HG03565 (cell line): ENCODE measurements around the gene GPHN.

Source experiments
- ATAC-seq: cut with Tn5 transposase; IDR thresholded peaks from one replicate; pipeline ENCODE4 v1.9.1; 2021; ENCODE audit warnings: mild to moderate bottlenecking, moderate library complexity; ENCODE audit not compliant: unreplicated experiment

The GPHN gene

DNA sequence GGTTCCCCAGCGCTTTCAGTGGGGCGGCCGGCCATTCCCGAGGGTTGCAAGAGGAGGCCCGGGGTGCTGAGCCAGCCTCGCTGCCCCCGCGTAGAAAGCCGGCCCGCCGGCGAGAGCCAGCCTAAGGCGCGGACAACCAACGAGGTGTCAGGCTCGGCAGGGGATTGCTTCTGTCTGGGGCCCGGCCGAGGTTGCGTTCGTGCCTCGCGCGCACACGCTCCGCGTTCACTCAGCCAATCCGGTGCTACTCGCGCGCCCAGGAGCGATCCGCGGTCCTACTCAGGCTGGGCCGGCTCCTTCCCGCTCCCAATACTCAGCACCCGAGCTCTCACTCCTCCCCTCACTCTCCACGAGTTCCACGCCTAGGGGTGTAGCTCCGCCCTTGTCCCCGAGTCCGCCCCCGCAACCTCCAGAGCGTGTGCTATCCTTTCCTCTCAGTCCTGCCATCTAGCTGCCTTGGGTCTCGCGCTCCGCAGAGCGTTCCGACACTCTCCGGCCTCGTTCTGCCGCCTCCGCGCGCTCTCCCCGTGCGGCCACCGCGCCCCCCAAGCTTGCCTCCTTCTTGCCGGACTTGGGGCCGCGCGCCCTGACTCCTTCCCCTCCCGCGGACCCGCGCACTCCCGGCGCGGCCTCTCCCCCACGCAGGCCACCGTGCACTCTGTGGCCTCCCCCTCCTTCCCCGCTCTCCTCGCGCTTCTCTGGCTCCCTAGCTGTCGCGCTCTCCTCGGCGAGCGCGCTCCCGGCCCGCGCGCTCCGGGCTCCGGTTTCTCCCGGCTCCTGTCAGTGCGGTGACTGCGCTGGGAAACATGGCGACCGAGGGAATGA is at the start of gene GPHN:
GPHN (plus strand) TSS at position 426 of the 825 bp plus-strand sequence.
- peak; percentile 69 for ATAC-seq

DNA sequence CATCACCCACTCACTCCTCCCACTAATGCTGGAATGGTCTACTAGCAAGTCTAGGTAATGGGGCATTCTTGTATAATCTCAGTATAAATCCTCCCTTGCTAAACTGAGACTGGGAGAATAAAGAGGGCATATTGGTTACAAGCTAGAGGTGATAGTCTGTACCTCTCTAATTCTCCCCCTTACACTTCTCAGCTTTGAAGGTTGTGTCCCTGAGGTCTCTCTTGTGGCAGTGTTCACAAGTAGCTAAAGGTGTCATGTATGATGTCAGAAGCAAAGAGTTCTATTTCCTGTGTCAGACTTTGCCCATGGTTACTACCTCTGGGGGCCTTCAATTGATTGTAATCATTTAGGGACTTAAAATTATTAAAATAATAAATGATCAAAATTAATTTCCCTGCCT is 48.3 kb upstream of the GPHN start:
- no peak for ATAC-seq

DNA sequence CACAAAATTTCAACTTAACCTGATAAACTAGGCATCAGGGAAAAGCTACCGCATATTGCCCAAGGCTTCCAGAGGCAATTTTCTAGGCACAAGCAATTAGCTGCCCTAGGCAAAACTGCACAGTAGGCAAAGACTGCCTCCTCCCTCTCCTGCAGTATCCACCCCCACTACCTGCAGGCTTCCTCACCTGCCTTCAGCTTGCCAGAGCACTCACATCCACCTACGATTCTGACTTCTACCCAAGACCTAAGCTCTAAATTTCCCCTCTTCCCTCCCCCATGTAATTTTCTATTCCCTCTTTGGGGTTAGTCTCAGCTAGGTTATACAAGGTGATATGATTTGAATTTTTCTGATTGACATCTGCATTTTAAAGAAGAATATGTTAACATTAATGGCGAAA is 43.7 kb upstream of the GPHN start:
- no peak for ATAC-seq

DNA sequence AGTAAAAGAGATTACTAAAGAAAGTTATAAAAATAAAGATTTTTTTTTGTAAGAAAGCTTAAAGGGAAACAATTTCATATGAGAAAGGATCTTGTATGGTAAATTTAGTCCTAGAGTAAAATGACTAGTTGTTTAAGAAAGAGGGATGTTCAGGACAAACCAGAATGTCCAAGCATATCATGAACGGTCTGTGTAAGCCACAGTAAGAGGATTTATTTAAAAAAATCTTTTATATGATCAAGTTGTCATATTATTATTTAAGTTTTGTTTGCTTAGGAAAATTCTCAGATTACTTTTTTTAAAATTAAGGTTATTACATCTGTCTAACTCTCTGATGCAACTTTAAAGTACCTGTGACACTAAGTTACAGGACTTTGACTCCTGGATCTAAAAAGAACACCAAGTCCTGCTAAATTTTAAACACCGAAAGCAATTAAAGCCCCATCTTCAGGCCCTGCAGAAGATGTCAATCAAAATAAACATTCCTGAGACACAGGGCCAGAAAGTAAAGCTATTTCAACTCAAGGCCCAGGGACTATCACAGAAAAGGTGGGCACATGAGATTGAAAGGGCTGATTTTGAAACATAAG is 39.1 kb upstream of the GPHN start:
- ATAC-seq = no peak

DNA sequence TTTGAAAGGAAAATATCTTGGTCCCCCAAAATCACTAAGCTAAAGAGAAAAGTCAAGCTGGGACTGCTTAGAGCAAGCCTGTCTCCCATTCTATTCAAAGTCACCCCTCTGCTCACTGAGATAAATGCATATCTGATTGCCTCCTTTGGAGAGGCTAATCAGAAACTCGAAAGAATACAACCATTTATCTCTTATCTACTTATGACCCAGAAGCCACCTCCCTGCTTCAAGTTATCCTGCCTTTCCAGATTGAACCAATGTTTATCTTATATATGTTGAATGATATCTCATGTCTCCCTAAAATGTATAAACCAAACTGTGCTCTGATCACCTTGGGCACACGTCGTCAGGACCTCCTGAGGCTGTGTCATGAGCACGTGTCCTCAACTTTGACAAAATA is 36.4 kb upstream of the GPHN start:
- no peak for ATAC-seq

DNA sequence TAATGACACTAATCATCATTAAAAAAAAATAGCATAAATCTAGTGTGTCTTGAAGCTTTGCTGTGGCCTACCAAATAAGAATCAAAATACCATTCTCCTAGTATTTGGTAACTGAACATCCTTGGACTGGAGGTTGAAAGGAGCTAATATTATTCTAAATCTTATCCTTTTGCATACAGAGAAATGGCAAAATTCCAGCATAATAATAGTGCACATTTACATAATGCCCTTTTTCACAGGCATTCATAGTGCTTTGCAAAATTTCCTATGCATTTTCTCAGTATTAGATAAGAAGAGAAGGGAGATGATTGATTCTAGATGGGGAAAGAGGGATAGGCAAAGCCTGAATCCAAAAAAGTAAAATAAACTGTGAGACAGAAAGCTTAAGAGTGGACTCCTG is 35.7 kb upstream of the GPHN start:
- ATAC-seq = no peak

DNA sequence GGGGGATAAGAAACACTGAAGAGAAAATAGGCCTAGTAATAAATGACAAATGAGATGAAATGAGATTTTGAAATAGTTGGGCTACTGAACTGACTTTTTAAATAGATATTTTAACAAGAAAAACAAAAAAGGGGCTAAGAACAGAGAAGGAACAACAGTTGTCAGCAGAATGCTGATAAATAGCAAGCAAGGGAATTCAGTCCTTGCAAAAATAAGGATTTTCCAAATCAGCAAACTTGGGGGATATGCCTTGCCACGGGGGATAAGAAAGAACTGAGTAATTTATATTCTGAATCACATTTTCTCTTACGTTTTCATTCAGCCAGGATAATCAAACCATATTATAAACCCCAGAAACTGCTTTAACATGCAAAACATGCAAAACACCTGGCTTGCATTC is 34.7 kb upstream of the GPHN start:
- ATAC-seq = no peak

DNA sequence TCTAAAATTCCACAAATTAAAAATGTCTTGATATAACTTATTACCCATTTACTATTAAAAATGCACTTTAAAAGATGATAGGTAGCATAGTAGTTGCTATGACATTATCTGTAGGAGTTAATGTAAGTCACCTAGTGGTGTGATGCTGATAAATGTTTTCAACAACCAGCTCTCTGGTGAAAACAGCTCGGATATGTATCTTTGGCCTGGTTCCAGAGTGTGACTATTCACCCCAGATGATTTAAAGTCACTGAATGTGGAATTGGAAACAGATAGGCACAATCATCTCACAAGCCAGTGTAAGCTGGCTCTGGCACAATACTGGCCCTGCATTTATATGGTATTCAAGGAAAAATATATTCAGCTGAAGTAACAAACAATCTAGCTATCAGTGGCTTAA is 31.0 kb upstream of the GPHN start:
- ATAC-seq = no peak

DNA sequence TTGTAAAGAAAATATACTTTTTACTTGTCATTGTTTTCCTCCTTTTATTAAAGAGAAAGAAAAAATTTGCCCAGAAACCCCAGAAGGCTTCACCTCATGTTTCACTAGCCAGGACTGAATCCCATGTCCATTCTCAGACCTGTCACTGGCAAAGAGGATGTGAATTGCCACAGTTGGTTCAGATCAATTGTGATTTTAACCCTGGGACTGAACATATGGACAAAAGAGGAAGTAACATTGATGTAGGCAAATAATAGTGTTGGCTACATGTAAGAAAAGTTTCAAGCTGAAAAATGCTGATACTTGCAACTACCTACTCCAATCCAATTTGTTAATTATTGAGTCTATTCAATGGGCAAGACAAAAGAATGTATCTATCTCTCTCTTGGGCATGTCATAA is 30.4 kb upstream of the GPHN start:
- ATAC-seq = no peak

DNA sequence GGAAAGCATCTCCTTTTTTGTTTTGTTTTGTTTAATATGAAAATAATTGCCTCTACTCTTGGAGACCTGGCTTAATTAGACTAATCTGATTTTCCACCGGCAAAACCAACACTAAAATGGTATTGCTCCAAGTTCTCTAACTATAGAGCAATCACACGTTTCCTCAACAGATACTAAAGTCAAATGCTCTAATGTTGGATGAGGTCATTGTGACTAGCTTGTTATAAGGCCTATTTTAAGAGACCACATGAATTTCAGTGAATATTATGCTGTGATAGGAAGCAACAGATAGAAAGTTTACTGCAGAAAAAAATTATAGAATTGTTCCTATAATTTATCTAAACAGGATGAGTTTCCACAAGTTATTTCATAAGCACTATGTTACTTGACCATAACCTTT is 25.1 kb upstream of the GPHN start:
- no peak for ATAC-seq

DNA sequence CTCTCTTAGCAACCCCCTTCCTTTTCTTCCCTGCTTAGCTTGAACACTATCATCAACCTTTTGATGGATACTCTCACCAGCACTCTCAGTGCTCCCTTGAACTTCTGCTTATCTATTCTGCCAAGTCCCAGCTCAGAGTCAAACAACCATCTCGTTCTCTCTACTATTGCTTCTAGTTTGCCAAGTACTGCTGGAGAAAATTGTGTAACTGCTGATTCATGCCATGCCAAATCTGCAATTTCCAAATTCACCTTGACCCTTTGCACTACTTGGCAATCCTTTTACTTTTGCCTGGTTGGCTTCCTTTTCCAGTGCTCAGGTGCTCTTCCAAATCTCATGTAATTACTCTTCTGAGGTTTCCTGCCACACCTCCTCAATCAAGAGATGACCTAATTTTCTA is 24.6 kb upstream of the GPHN start:
- no peak for ATAC-seq

DNA sequence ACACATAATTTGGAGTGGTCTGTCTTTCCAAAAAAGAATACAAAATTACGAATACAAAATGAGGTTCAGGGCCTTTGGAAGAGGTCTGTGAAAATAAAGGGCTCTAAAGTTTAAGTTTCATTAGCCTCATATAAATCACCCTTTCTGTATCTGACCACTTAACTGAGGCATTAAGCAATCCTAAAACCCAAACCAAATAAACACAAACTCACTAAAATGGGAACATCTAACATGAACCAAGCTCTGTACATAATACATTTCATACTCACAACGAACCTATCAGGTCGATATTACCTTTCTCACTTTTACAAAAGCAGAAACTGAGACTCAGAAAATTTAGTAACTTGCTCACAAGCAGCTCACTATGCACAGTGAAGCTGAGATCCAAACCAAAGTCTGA is 22.9 kb upstream of the GPHN start:
- ATAC-seq = no peak

DNA sequence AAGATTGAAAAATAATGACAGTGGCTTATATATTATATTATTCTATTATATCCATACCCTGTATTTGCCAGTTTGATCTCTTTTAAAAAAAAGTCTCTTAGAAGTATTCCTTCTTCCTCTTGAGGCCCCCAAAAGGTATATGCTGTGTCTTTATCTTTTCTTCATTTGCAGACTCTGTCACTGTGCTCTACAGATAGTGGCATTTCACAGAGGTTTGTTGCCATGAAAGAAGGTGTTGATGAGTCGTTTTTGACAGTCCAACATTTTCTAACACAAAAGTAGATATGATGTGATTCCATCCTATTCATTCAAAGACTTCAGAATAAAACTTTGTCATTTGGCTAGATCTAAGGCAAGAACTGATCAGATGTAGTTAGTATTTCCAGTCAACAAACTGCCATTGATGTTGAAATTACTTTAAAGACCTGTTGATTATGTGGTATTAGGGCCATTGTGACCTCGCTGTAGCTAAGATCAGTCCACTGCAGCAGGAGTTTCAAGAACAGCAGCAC is 22.0 kb upstream of the GPHN start, which contains the start of gene CCDC196:
CCDC196 (plus strand) TSS at position 462 of the 512 bp plus-strand sequence. CDS start 132 bp downstream, outside the sequence.
- ATAC-seq = no peak

DNA sequence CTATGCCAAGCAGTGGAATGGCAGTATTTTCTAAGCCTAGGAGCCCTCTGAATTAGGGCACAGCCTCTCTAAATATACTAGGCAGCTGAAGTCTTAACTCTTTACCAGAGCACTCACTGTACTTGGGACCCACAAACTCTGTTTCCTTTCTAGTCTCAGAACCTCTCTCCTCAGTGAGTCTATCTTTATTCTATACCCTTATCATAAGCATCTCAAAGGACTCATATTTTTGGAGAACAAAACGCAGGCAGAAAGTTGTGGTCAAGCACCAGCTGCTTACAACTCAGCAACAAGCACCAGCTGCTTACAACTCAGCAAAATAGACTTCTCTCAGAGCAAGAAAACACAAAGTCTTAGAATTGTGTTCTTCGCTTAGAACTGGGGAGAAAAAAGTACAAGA is 20.8 kb upstream of the GPHN start:
- no peak for ATAC-seq

DNA sequence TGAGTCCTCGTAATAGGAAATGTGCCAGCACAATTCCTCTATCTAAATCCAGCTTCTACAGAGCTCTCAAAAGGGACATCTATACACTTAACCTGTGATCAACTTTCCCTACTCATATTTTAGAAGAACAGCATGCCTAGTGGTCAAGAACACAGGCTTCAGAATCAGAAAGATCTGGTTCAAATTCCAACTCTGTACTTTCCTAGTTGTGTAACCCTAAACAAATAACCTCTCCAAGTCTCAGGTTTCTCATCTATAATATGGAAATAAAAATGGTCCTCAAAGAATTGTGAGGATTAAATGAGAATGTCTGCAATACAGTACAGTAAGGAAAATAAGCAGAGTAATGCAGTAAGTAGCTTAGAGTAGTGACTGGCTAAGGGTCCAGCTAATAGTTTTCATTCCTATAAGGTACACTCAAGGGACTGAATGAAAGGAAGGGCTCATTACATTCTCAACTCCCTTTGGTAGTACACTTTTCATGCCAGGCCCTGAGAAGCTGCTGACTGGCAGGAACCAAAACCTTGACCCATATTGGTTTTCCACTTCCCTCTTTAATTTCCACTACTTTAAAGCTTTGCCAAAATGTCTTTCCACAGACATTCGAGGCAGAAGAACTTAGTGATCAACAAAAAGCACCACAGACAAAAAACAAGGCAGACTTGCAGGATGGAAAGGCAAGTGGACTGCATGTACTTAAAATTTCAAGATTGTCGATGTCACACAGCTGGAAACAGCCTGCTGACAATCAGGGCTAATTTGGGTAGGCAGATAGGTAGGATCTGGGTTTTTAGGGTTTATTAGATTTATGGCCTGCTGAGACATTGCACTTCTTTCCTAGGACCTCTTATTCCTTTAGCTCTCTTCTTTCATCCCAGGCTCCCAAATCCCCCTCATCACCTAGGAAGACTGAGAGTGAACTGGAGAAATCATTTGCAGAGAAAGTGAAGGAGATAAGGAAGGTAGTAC is 17.5 kb upstream of the GPHN start:
- ATAC-seq = no peak

DNA sequence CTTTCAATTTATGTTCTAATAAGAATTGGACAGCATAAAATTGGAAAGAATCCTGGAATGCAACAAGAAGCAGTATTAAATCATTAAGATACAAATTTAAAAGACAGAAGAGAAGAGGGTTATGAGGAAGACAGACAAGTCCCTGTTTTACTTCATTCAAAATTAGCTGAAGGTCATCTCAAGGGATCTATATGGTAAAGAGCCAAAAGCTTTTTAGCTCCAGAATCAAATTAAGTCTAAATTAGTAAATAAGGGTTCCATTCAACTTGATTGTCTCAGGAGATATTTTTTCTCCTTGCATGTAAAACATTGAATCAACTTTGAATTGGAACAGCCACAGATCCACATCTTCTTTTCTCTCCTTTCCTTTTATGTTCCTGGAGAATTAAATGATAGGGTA is 14.2 kb upstream of the GPHN start:
- no peak for ATAC-seq

DNA sequence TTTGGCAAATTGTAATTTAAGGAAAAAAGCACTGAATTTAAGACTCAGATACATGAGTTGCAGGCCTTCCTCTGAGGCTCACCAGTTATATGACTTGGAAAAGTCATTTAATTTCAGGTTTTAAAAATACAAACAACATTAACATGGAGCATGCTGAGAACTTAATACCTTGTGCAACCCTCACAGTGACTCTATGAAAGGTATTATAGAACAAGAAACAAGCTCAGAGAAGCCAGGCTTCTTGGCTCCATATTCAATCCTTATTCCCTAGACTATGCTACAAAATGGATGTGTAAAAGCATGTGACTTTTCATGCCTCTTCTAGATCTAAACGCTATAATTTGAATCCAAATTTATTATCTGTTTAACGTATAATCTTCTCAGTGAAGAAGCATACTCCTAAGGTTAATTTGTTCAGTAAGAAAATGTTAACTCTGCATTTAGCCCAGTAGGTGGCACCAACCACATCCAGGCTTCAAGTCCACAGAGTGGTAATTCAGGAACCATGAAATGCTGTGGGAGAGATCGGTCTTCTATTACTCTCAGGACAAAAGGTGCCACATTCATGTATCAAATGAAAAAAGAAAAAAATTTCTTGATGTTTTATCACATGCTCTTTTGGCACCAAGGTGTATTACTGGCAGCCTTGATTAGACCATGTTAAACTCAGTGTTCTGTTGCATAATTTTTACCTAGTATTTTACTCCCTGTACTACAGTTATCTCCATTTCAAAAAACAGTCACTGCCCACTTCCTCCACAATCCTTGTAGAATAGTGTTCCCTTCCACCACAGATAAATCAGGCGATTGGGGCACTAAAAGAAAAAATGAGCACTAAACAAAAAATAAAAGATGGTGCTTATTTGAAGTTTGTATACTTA is 12.5 kb upstream of the GPHN start:
- peak; percentile 81 for ATAC-seq

DNA sequence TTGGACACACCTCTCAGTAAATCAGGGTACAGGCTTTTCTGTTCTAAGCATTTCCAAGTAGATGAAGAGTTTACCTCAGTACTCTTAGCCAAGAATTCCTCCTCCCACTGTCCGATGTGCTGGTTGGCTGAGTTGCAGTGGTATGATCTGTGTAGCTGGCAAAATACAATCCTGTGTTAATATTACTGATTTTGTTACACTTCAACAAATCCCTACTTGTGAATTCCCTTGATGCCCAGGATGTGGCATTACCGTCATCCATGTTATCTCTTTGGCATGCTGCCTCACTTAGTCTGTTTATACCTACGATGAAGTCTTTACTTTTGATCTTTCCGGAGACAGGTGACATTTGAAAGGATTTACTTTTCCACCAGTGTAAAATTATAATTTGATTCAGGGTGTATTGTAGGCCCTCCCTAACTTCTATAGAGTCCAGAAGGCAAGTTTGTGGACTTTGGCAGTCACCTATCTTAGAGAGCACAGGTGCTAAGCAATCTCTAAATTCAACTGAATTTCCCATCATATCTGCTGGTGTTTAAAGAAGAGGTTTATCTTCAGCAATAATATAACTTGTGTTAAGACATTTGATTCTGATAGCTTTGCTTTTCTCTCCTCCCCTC is 11.6 kb upstream of the GPHN start:
- ATAC-seq = no peak

DNA sequence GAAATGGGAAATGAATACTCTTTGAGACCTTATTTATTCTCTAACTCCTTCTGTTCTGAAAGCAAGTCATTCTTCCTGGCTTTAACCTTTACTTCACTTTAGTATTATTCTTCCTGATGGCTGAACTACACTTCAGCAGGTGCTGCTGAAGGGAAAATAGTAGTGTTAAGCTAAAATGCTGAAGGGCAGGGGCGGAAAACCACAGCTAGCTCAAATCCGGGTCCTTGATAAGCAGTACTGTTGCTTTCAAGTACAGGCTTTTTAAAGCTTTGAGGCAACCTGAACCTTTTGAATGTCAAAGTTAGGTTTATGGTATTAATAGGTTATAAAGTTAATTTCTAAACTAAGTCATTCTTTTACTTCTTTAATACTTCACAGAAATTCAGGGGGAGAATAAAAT is 11.0 kb upstream of the GPHN start:
- ATAC-seq = no peak

DNA sequence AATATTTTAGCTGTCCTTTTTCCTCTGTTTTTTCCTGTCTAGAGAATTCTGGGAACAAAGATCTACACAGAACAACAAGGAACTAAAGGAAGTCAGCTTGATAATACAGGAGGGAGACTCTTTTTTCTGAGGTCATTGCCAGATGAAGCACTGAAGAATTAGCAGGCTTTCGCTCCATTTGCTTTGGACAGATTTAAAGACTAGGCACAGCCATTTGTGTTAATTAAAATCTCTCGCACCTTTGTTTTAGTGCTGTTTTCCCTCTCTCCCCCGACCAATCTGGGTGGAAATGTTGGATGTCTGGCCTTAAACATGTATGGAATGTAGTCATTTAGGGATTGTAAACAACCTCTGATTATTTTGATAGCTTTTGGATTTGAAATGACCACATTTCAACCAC is 9.6 kb upstream of the GPHN start:
- no peak for ATAC-seq
